HCT116 (cell line): ENCODE data around the gene GPSM3. TPM values are rescaled to one million over a fixed set of nuclear protein-coding genes. Genes with fewer than 3 reads are reported as not detected.
"Not testable (repeated sequence)": the region's sequence is repeated elsewhere in the genome, so short reads cannot be mapped to it uniquely, and the experiment has no call there.

Source experiments
- ATAC-seq: fragments of 200-7000 bp; cut with Tn5 transposase; 2 replicates; pipeline ENCODE4 v1.9.1; 2020; ENCODE audit warnings: mild to moderate bottlenecking, moderate library complexity
- BruUV-seq: library from RNA; stranded (reverse); fragments of 400-500 nt; replicated peaks from 2 replicates; lab custom pipeline; 2021; lab: Mats Ljungman, UMichigan
- CTCF ChIA-PET: fragments of 300-600 bp; sonication (Branson Sonifier 250); formaldehyde crosslinking; loops from one replicate; lab custom pipeline; 2021; ENCODE audit warnings: antibody characterized with exemption; lab: Charles Lee
- POLR2A ChIA-PET: fragments of 300-600, 350-600 bp; sonication (Branson Sonifier 250); formaldehyde crosslinking; loops from one replicate; lab custom pipeline; 2021; ENCODE audit warnings: antibody characterized with exemption; lab: Charles Lee
- RAD21 ChIA-PET, 2 experiments: fragments of 300-600 bp; sonication (Branson Sonifier 250); formaldehyde crosslinking; loops; one replicate each; lab custom pipeline; 2023; ENCODE audit warnings: low total read pairs in 2 of 2; ENCODE audit not compliant: uncharacterized antibody in 2 of 2, unreplicated experiment in 2 of 2, low non-redundant PET in 1 of 2; lab: Charles Lee
- DNase-seq: peaks from one replicate; pipeline ENCODE4 v3.0.0-alpha.2; 2010; ENCODE audit warnings: low read depth, low spot score
- H2AFZ ChIP-seq: fragments of 200-600 bp; shearing (Covaris generic), sonication (generic); 2 replicates; pipeline ENCODE4 v1.6.1; 2017; ENCODE audit warnings: low read depth, mixed run types, mixed read lengths, antibody characterized with exemption, low read length; ENCODE audit not compliant: poor library complexity, severe bottlenecking
- H3K27ac ChIP-seq: 2 replicates; pipeline ENCODE4 v1.5.1; 2012; ENCODE audit warnings: low read depth, low read length
- H3K27me3 ChIP-seq: fragments of 200-600 bp; sonication (generic); 2 replicates; pipeline ENCODE4 v1.6.1; 2016; ENCODE audit warnings: mixed run types, low read length, mixed read lengths; ENCODE audit not compliant: insufficient read depth
- H3K36me3 ChIP-seq, 2 experiments: fragments of 200-500 bp in 1 of 2; fragments of 200-600 bp in 1 of 2; sonication (Bioruptor generic) in 1 of 2; sonication (generic) in 1 of 2; 2 replicates each; pipeline versions ENCODE4 v1.5.1 to v1.6.1; 2014 to 2016; ENCODE audit warnings: low read length in 2 of 2, inconsistent platforms in 1 of 2, mixed read lengths in 1 of 2, mixed run types in 1 of 2; ENCODE audit not compliant: insufficient read depth in 2 of 2, control insufficient read depth in 1 of 2
- H3K4me1 ChIP-seq, 2 experiments: fragments of 200-600 bp in 1 of 2; sonication (generic) in 1 of 2; 2 replicates each; pipeline versions ENCODE4 v1.5.1 to v1.6.1; 2012 to 2017; ENCODE audit warnings: low read length in 2 of 2, inconsistent platforms in 1 of 2, mild to moderate bottlenecking in 1 of 2, mixed read lengths in 1 of 2, mixed run types in 1 of 2, moderate library complexity in 1 of 2; ENCODE audit not compliant: insufficient read depth in 2 of 2, control insufficient read depth in 1 of 2
- H3K4me2 ChIP-seq: fragments of 200-600 bp; sonication (generic); 2 replicates; pipeline ENCODE4 v1.6.1; 2017; ENCODE audit warnings: mixed run types, low read length, mixed read lengths
- H3K4me3 ChIP-seq, 2 experiments: fragments of 200-600 bp in 1 of 2; sonication (generic) in 1 of 2; replicated peaks in 1 of 2; 2 replicates each; pipeline ENCODE4 v1.5.1; 2011 to 2016; ENCODE audit warnings: low read length in 2 of 2, control low read depth in 1 of 2, low read depth in 1 of 2, mild to moderate bottlenecking in 1 of 2, mixed read lengths in 1 of 2, mixed run types in 1 of 2
- H3K79me2 ChIP-seq: fragments of 200-600 bp; sonication (generic); 2 replicates; pipeline ENCODE4 v1.6.1; 2017; ENCODE audit warnings: mild to moderate bottlenecking, mixed run types, low read length, moderate library complexity, mixed read lengths; ENCODE audit not compliant: insufficient read depth
- H3K9ac ChIP-seq: fragments of 200-600 bp; sonication (generic); 2 replicates; pipeline ENCODE4 v1.6.1; 2016; ENCODE audit warnings: low read length, mixed read lengths
- H3K9me2 ChIP-seq: fragments of 200-600 bp; sonication (generic), shearing (Covaris generic); 2 replicates; pipeline ENCODE4 v1.6.1; 2017; ENCODE audit warnings: mixed run types, mild to moderate bottlenecking, moderate library complexity; ENCODE audit not compliant: insufficient read depth
- H3K9me3 ChIP-seq, 2 experiments: fragments of 200-500 bp in 1 of 2; fragments of 200-600 bp in 1 of 2; sonication (Bioruptor generic) in 1 of 2; sonication (generic) in 1 of 2; 2 replicates each; pipeline ENCODE4 v1.6.1; 2014 to 2017; ENCODE audit warnings: low read length in 2 of 2, mixed read lengths in 2 of 2, inconsistent platforms in 1 of 2, low read depth in 1 of 2, mild to moderate bottlenecking in 1 of 2, mixed run types in 1 of 2, moderate library complexity in 1 of 2; ENCODE audit not compliant: control insufficient read depth in 1 of 2, insufficient read depth in 1 of 2
- H4K20me1 ChIP-seq: fragments of 200-600 bp; sonication (generic), shearing (Covaris generic); 2 replicates; pipeline ENCODE4 v1.6.1; 2017; ENCODE audit warnings: mixed run types, mild to moderate bottlenecking, moderate library complexity; ENCODE audit not compliant: insufficient read depth
- EZH2 ChIP-seq: fragments of 200-600 bp; sonication (generic); IDR thresholded peaks from 2 replicates; pipeline ENCODE4 v1.6.1; 2017; ENCODE audit warnings: antibody characterized with exemption, mixed run types
- FOSL1 ChIP-seq: IDR thresholded peaks from 2 replicates; pipeline ENCODE4 v1.6.1; 2012; ENCODE audit warnings: low read depth
- POLR2AphosphoS5 ChIP-seq: IDR thresholded peaks from 2 replicates; pipeline ENCODE4 v1.6.1; 2011; ENCODE audit warnings: mild to moderate bottlenecking, low read depth, low read length, moderate library complexity
- SRF ChIP-seq: IDR thresholded peaks from 2 replicates; pipeline ENCODE4 v1.6.1; 2012; ENCODE audit warnings: low read depth
- intact Hi-C: fragments of 100-400 bp; cut with micrococcal nuclease; formaldehyde crosslinking; loops from 2 replicates; pipeline ENCODE4 v1.10.0; 2022
- total RNA-seq: library from RNA; stranded (reverse); gene quantifications from one replicate; pipeline ENCODE4 v1.2.1, GENCODE V29; 2021; ENCODE audit not compliant: unreplicated experiment
- TF ChIP-seq, protein P1 (sequence below): IDR thresholded peaks from 2 replicates; pipeline ENCODE4 v1.6.1; 2011; ENCODE audit warnings: mild to moderate bottlenecking, low read length, moderate library complexity; ENCODE audit not compliant: insufficient replicate concordance; ENCODE audit errors: extremely low read depth

The GPSM3 gene
- total RNA-seq, 1 experiment from 2014 or later, result 1.2 TPM

GRCh38 chr6:32194388-32194787 is 1.9 kb upstream of the GPSM3 start:
- H4K20me1 ChIP-seq, result no peaks in the 10 kb centered on the region
- no peak for DNase-seq
- H3K4me1 ChIP-seq, result peaks cover 27 to 62% of the 10 kb centered on the region in 2 experiments
- no peaks in the 10 kb centered on the region for H3K27me3 ChIP-seq
- CTCF ChIA-PET, result no interaction called here
- no peak overlapping the region for H2AFZ ChIP-seq
- H3K9me3 ChIP-seq, result no peaks in the 10 kb centered on the region
- H3K9me2 ChIP-seq, result no peaks in the 10 kb centered on the region
- no TSS peak for BruUV-seq
- POLR2A ChIA-PET, result interaction anchor here (1.8 kb wide), 1 partner anchor 9 kb away, joined by 11 read pairs; no protein-coding TSS in a partner anchor
- no peak for ATAC-seq
- RAD21 ChIA-PET, result no interaction called here
- peak overlapping the region; percentile 76 for H3K9ac ChIP-seq
- TF ChIP-seq, protein P1, sequence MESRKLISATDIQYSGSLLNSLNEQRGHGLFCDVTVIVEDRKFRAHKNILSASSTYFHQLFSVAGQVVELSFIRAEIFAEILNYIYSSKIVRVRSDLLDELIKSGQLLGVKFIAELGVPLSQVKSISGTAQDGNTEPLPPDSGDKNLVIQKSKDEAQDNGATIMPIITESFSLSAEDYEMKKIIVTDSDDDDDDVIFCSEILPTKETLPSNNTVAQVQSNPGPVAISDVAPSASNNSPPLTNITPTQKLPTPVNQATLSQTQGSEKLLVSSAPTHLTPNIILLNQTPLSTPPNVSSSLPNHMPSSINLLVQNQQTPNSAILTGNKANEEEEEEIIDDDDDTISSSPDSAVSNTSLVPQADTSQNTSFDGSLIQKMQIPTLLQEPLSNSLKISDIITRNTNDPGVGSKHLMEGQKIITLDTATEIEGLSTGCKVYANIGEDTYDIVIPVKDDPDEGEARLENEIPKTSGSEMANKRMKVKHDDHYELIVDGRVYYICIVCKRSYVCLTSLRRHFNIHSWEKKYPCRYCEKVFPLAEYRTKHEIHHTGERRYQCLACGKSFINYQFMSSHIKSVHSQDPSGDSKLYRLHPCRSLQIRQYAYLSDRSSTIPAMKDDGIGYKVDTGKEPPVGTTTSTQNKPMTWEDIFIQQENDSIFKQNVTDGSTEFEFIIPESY, result no peak
- no peak for TF ChIP-seq POLR2AphosphoS5
- TF ChIP-seq EZH2, result no peak
- TF ChIP-seq FOSL1, result no peak
- no peak for TF ChIP-seq SRF
- intact Hi-C loops, result no loop called here
- no peaks in the 10 kb centered on the region for H3K36me3 ChIP-seq
- peaks cover 3% of the 10 kb centered on the region; the same call in 1 of the 2 replicates for H3K79me2 ChIP-seq
- H3K4me3 ChIP-seq, result peak overlapping the region in 1 of 2 experiments; percentile 65; a peak in 1 of 4 replicates
- peak overlapping the region; percentile 71 for H3K27ac ChIP-seq
- peak overlapping the region; percentile 91 for H3K4me2 ChIP-seq

DNA sequence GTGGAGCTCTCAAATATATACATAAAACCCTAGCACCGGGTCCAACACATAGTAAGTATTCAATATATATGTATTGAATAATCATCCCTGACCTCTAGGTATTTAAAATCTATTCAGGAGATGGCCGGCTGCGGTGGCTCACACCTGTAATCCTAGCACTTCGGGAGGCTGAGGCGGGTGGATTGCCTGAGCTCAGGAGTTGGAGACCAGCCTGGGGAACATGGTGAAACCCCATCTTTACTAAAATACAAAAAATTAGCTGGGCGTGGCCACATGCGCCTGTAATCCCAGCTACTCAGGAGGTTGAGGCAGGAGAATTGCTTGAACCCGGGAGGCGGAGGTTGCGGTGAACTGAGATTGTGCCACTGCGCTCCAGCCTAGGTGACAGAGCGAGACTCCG is 653 bp upstream of the GPSM3 start:
- ATAC-seq, H2AFZ ChIP-seq, H3K36me3 ChIP-seq, BruUV-seq, CTCF ChIA-PET, H3K9me2 ChIP-seq, H3K9ac ChIP-seq, H3K9me3 ChIP-seq, H3K27me3 ChIP-seq, H3K27ac ChIP-seq, RAD21 ChIA-PET, H4K20me1 ChIP-seq, H3K4me3 ChIP-seq, intact Hi-C loops, DNase-seq: not testable (repeated sequence)
- Histone ChIP-seq H3K79me2 (peaks cover 13% of the 10 kb centered on the region), H3K4me2 (peak overlapping the region; percentile 52), H3K4me1 (peaks cover 33 to 73% of the 10 kb centered on the region in 2 experiments)
- POLR2A ChIA-PET, result interaction anchor here (1.0 kb wide), 1 partner anchor 16 kb away, joined by 5 read pairs; no protein-coding TSS in a partner anchor
